Measurements from ENCODE around the gene THUMPD2.
"Not testable (repeated sequence)": the region's sequence is repeated elsewhere in the genome, so short reads cannot be mapped to it uniquely, and the experiment has no call there.

GRCh38 chr2:39728085-39728484, 51.0 kb downstream of the THUMPD2 start:
- TF ChIP-seq CTCF (conservative IDR thresholded peaks at IDR 0.05); EZH2 (IDR thresholded peaks at IDR 0.05; ENCODE audit: low read depth): not testable (repeated sequence)
